Endodermal cell (in vitro differentiated cells): Measurements from ENCODE around the gene JMJD6. TPM values are rescaled to one million over a fixed set of nuclear protein-coding genes. Genes with fewer than 3 reads are reported as not detected.
A peak's percentile ranks its signal among the peaks of the same experiment; 100 is the strongest.

Source experiments
- DNase-seq: peaks from one replicate; pipeline ENCODE4 v3.0.0-alpha.2; 2017
- H3K27ac ChIP-seq: 2 replicates; pipeline ENCODE4 v1.5.1; 2013; ENCODE audit warnings: mild to moderate bottlenecking, low read depth, low read length, moderate library complexity
- H3K27me3 ChIP-seq: 2 replicates; pipeline ENCODE4 v1.6.1; 2013; ENCODE audit warnings: mild to moderate bottlenecking, low read length, moderate library complexity; ENCODE audit not compliant: insufficient read depth, control insufficient read depth, poor library complexity, severe bottlenecking
- H3K36me3 ChIP-seq: 2 replicates; pipeline ENCODE4 v1.7.0; 2013; ENCODE audit warnings: mild to moderate bottlenecking, low read length, moderate library complexity; ENCODE audit not compliant: control insufficient read depth, insufficient read depth
- H3K4me1 ChIP-seq: one replicate; pipeline ENCODE4 v1.7.0; 2013; ENCODE audit warnings: low read length; ENCODE audit not compliant: control insufficient read depth, insufficient read depth
- H3K4me3 ChIP-seq: 2 replicates; pipeline ENCODE4 v1.5.1; 2013; ENCODE audit warnings: mild to moderate bottlenecking, low read length, moderate library complexity
- H3K9ac ChIP-seq: 2 replicates; pipeline ENCODE4 v1.6.1; 2013; ENCODE audit warnings: mild to moderate bottlenecking, low read length, moderate library complexity; ENCODE audit not compliant: poor library complexity, severe bottlenecking; ENCODE audit errors: extremely low read depth
- H3K9me3 ChIP-seq: 2 replicates; pipeline ENCODE4 v1.6.1; 2013; ENCODE audit warnings: mild to moderate bottlenecking, low read length, moderate library complexity; ENCODE audit not compliant: control insufficient read depth
- H3K27ac Mint-ChIP-seq: 2 replicates; pipeline ENCODE4 v1.8.0; 2020; ENCODE audit warnings: mixed read lengths
- H3K27me3 Mint-ChIP-seq: 2 replicates; pipeline ENCODE4 v1.8.0; 2021; ENCODE audit warnings: mild to moderate bottlenecking, mixed read lengths; ENCODE audit not compliant: insufficient read depth
- H3K36me3 Mint-ChIP-seq: 2 replicates; pipeline ENCODE4 v1.8.0; 2020; ENCODE audit warnings: low read depth, mixed read lengths
- H3K4me1 Mint-ChIP-seq: 2 replicates; pipeline ENCODE4 v1.8.0; 2020; ENCODE audit warnings: mixed read lengths
- H3K4me3 Mint-ChIP-seq: 2 replicates; pipeline ENCODE4 v1.8.0; 2020; ENCODE audit warnings: mild to moderate bottlenecking, moderate library complexity, mixed read lengths
- H3K9me3 Mint-ChIP-seq: 2 replicates; pipeline ENCODE4 v1.8.0; 2020; ENCODE audit warnings: mild to moderate bottlenecking, mixed read lengths
- CTCF ChIP-seq: fragments of 200-600 bp; sonication (generic); conservative IDR thresholded peaks from 2 replicates; pipeline ENCODE4 v1.5.0; 2021; ENCODE audit warnings: antibody characterized with exemption, mild to moderate bottlenecking
- WGBS, 2 experiments: methylation state at CpG; one replicate each; pipeline versions ENCODE4 v1.1.5 to v1.1.7; 2013; ENCODE audit warnings: missing lambda C conversion rate in 2 of 2, mixed read lengths in 1 of 2; ENCODE audit not compliant: insufficient coverage in 1 of 2, insufficient read length in 1 of 2; 5-methylcytosine and 5-hydroxymethylcytosine counted together
- total RNA-seq, 2 donors: library from RNA; stranded (reverse); fragmentation: NEBNext Ultra II Directional in 1 of 2; extraction: Animal tissue kit (Norgen Biotek cat#: 25700) in 1 of 2; gene quantifications; 2 replicates in 1 of 2; 3 replicates in 1 of 2; pipeline ENCODE4 v1.2.1, GENCODE V29; 2021

JMJD6 gene
- total RNA-seq, 2 donors from 2014 or later = 17.0 to 20.3 TPM

GRCh38 chr17:76727745-76728456 is 1.5 kb upstream of the JMJD6 start:
- H3K36me3 ChIP-seq = peaks cover 30% of the 10 kb centered on the region
- DNase-seq = peak; percentile 56
- peaks cover 5% of the 10 kb centered on the region for H3K4me1 Mint-ChIP-seq
- H3K9me3 ChIP-seq = no peaks in the 10 kb centered on the region
- no peaks in the 10 kb centered on the region for H3K27me3 ChIP-seq
- H3K27ac ChIP-seq = no peak overlapping the region
- peak overlapping the region; percentile 89 for H3K4me3 ChIP-seq
- no peaks in the 10 kb centered on the region for H3K27me3 Mint-ChIP-seq
- H3K27ac Mint-ChIP-seq = peak overlapping the region; percentile 88
- TF ChIP-seq CTCF = no peak
- peaks cover 35% of the 10 kb centered on the region for H3K36me3 Mint-ChIP-seq
- peak overlapping the region; percentile 87 for H3K4me3 Mint-ChIP-seq
- peak overlapping the region; percentile 93 for H3K9ac ChIP-seq
- H3K9me3 Mint-ChIP-seq = no peaks in the 10 kb centered on the region
- WGBS, 2 experiments = 93% methylated on average over 16 to 18 of the region's 18 CpGs
- H3K4me1 ChIP-seq = no peaks in the 10 kb centered on the region

- peak within 1 kb of the TSS; percentile 93 for H3K9ac ChIP-seq
- Mint-ChIP-seq H3K27me3 (no peaks in the 10 kb centered on the region), H3K36me3 (peaks cover 36% of the 10 kb centered on the region), H3K4me1 (peaks cover 5% of the 10 kb centered on the region), H3K27ac (peak within 1 kb of the TSS; percentile 96), H3K9me3 (no peaks in the 10 kb centered on the region), H3K4me3 (peak within 1 kb of the TSS; percentile 87)
- TF ChIP-seq CTCF = peak; percentile 91
- peak within 1 kb of the TSS; percentile 89 for H3K4me3 ChIP-seq
- H3K27me3 ChIP-seq = no peaks in the 10 kb centered on the region
- H3K9me3 ChIP-seq = no peaks in the 10 kb centered on the region
- 4 to 5% methylated on average over 39 to 70 of the region's 71 CpGs for WGBS, 2 experiments
- H3K4me1 ChIP-seq = no peaks in the 10 kb centered on the region
- DNase-seq = peak; percentile 92
- H3K27ac ChIP-seq = peak within 1 kb of the TSS; percentile 94
- H3K36me3 ChIP-seq = peaks cover 33% of the 10 kb centered on the region
These were observed 641 bp upstream of the JMJD6 start, which contains the start of gene METTL23 for GRCh38 chr17:76726776-76727718. Gene METTL23 (plus strand): TSS chr17:76726839. CDS start chr17:76729711, 2,872 bp downstream.

- peak overlapping the region; percentile 87 for H3K4me3 Mint-ChIP-seq
- peaks cover 50% of the 10 kb centered on the region for H3K36me3 Mint-ChIP-seq
- peaks cover 5% of the 10 kb centered on the region for H3K4me1 Mint-ChIP-seq
- H3K4me1 ChIP-seq = no peaks in the 10 kb centered on the region
- peak overlapping the region; percentile 80 for H3K9ac ChIP-seq
- peaks cover 39% of the 10 kb centered on the region for H3K36me3 ChIP-seq
- no peak for DNase-seq
- peak overlapping the region; percentile 82 for H3K27ac ChIP-seq
- H3K9me3 Mint-ChIP-seq = no peaks in the 10 kb centered on the region
- H3K27ac Mint-ChIP-seq = peak overlapping the region; percentile 92
- no peaks in the 10 kb centered on the region for H3K27me3 ChIP-seq
- 16 to 23% methylated on average over 27 to 38 of the region's 38 CpGs for WGBS, 2 experiments
- H3K4me3 ChIP-seq = peak overlapping the region; percentile 89
- no peaks in the 10 kb centered on the region for H3K27me3 Mint-ChIP-seq
- TF ChIP-seq CTCF = no peak
- H3K9me3 ChIP-seq = no peaks in the 10 kb centered on the region
These were observed 701 bp downstream of the JMJD6 start for GRCh38 chr17:76725580-76726230.
